ENCODE measurements around the gene KAT2A.

Gene KAT2A

GRCh38 chr17:42104264-42104663, 16.9 kb downstream of the KAT2A start:
- Histone ChIP-seq H3K4me3 (ENCODE audit: insufficient read depth, low read length, poor library complexity, severe bottlenecking) (no peak overlapping the region), H3K27me3 (ENCODE audit: low read length) (no peaks in the 10 kb centered on the region), H3K27ac (ENCODE audit: low read depth, low read length) (no peak overlapping the region), H3K9ac (ENCODE audit: low read length) (no peak overlapping the region), H3K36me3 (ENCODE audit: low read length) (no peaks in the 10 kb centered on the region), H2AFZ (ENCODE audit: low read depth, low read length, severe bottlenecking) (no peak overlapping the region), H3K4me2 (ENCODE audit: low read depth, low read length, poor library complexity, severe bottlenecking) (no peak overlapping the region), H3K79me2 (ENCODE audit: insufficient read depth, low read length) (no peaks in the 10 kb centered on the region), H3K9me2 (replicated peaks; ENCODE audit: insufficient read depth, low read length) (no peaks in the 10 kb centered on the region), H3K9me3 (ENCODE audit: insufficient read depth, low read length) (no peaks in the 10 kb centered on the region), H4K20me1 (ENCODE audit: low read depth, low read length) (no peaks in the 10 kb centered on the region), H3F3A (ENCODE audit: insufficient read depth) (no peaks in the 10 kb centered on the region)
- TF ChIP-seq, protein P1, sequence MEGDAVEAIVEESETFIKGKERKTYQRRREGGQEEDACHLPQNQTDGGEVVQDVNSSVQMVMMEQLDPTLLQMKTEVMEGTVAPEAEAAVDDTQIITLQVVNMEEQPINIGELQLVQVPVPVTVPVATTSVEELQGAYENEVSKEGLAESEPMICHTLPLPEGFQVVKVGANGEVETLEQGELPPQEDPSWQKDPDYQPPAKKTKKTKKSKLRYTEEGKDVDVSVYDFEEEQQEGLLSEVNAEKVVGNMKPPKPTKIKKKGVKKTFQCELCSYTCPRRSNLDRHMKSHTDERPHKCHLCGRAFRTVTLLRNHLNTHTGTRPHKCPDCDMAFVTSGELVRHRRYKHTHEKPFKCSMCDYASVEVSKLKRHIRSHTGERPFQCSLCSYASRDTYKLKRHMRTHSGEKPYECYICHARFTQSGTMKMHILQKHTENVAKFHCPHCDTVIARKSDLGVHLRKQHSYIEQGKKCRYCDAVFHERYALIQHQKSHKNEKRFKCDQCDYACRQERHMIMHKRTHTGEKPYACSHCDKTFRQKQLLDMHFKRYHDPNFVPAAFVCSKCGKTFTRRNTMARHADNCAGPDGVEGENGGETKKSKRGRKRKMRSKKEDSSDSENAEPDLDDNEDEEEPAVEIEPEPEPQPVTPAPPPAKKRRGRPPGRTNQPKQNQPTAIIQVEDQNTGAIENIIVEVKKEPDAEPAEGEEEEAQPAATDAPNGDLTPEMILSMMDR (IDR thresholded peaks at IDR 0.05; ENCODE audit: insufficient read depth, low read length, poor library complexity, severe bottlenecking): no peak
- TF ChIP-seq EZH2phosphoT487 (conservative IDR thresholded peaks at IDR 0.05; ENCODE audit: low read length): no peak

DNA sequence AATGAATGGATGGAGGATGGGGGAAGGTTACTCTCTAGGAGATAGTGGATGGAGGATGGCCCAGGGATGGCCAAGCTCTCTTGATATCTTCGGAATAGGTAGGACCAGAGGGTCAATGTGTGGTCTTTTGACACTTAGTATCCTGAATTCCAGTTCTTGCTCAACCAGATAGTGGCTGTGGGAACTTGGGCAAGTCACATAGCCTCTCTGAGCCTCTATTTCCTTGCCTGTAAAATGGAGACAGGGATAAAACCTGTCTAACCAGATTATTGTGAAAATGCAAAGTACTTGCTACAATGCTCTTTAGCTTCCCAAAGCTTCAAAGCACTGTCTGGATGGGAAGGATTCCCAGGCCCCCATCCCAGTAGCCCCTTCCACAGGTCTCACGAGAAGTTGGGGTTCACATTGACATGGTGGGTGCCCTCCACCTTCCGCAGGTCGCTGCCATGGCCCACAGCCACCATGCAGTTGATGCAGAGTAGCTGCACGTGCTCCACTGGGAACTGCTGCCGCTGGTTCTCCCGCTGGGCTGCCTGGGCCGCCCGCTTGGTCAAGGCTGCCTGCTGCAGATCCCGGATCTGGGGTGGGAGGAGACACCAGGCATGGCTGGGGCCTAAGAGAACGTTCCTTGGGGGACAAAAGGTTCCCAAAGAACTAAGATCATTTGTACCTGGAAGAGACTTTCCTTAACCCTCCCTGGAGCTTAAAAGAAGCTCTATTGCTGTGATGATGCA, 17.8 kb downstream of the KAT2A start:
- no peaks in the 10 kb centered on the region for H3K9me2 ChIP-seq (replicated peaks; ENCODE audit: insufficient read depth, low read length)
- no peak overlapping the region for H2AFZ ChIP-seq (ENCODE audit: low read depth, low read length, severe bottlenecking)
- no peak overlapping the region for H3K9ac ChIP-seq (ENCODE audit: low read length)
- H3K36me3 ChIP-seq (ENCODE audit: low read length): no peaks in the 10 kb centered on the region
- no peak overlapping the region for H3K27ac ChIP-seq (ENCODE audit: low read depth, low read length)
- no peaks in the 10 kb centered on the region for H3K9me3 ChIP-seq (ENCODE audit: insufficient read depth, low read length)
- no peak overlapping the region for H3K4me2 ChIP-seq (ENCODE audit: low read depth, low read length, poor library complexity, severe bottlenecking)
- H3K4me3 ChIP-seq (ENCODE audit: insufficient read depth, low read length, poor library complexity, severe bottlenecking): no peak overlapping the region
- TF ChIP-seq, protein P1 (IDR thresholded peaks at IDR 0.05; ENCODE audit: insufficient read depth, low read length, poor library complexity, severe bottlenecking): no peak
- TF ChIP-seq EZH2phosphoT487 (conservative IDR thresholded peaks at IDR 0.05; ENCODE audit: low read length): no peak
- no peaks in the 10 kb centered on the region for H3F3A ChIP-seq (ENCODE audit: insufficient read depth)
- no peaks in the 10 kb centered on the region for H3K79me2 ChIP-seq (ENCODE audit: insufficient read depth, low read length)
- no peaks in the 10 kb centered on the region for H3K27me3 ChIP-seq (ENCODE audit: low read length)
- H4K20me1 ChIP-seq (ENCODE audit: low read depth, low read length): no peaks in the 10 kb centered on the region

DNA sequence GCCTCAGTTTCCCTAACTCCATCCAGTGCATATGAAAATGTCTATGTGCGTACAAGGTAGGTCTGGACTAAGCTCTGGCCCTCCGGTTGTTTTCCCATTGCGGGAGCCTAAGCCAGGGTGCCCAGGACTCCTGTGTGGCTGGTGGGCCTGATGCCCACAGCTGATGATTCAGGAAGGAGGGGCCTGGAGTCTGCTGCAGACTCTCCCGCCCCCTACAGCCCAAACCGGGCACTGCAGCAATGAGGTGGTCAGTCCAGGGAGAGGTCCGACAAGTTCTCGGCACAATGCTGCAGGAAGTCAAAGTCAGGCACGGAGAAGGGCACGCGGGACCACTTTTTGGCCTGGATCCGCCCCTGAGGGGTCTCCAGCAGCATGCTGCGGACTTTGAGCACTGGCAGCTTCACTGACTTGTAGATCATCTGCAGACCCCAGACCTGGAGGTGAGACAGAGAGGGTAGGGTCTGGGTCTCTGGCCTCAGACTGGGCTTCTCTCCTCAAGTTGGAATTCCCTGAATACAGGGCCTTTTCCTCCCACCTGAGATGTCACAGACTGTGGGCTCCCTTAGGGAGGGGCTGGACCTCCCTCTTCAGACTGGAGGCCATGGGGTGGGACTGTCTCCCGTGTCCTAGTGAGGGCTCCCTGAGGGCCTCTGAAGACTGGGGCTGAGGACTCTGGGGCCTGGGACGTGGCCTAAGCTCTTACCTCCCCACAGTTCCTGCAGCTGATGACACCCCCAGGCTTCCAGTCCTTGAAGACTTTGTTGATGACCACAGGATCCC, 19.5 kb downstream of the KAT2A start:
- H2AFZ ChIP-seq (ENCODE audit: low read depth, low read length, severe bottlenecking): no peak overlapping the region
- TF ChIP-seq, protein P1 (IDR thresholded peaks at IDR 0.05; ENCODE audit: insufficient read depth, low read length, poor library complexity, severe bottlenecking): peak; percentile 97
- TF ChIP-seq EZH2phosphoT487 (conservative IDR thresholded peaks at IDR 0.05; ENCODE audit: low read length): no peak

More for the DNA sequence above, 19.5 kb downstream of the KAT2A start:
- Histone ChIP-seq H3K4me2 (ENCODE audit: low read depth, low read length, poor library complexity, severe bottlenecking) (no peak overlapping the region), H4K20me1 (ENCODE audit: low read depth, low read length) (no peaks in the 10 kb centered on the region), H3K9ac (ENCODE audit: low read length) (no peak overlapping the region), H3F3A (ENCODE audit: insufficient read depth) (no peaks in the 10 kb centered on the region), H3K79me2 (ENCODE audit: insufficient read depth, low read length) (no peaks in the 10 kb centered on the region), H3K27ac (ENCODE audit: low read depth, low read length) (no peak overlapping the region), H3K36me3 (ENCODE audit: low read length) (no peaks in the 10 kb centered on the region), H3K9me2 (replicated peaks; ENCODE audit: insufficient read depth, low read length) (no peaks in the 10 kb centered on the region), H3K4me3 (ENCODE audit: insufficient read depth, low read length, poor library complexity, severe bottlenecking) (no peak overlapping the region), H3K9me3 (ENCODE audit: insufficient read depth, low read length) (no peaks in the 10 kb centered on the region), H3K27me3 (ENCODE audit: low read length) (no peaks in the 10 kb centered on the region)
